H9 (cell line): Measurements from ENCODE around the gene BACH2. TPM values are rescaled to one million over a fixed set of nuclear protein-coding genes. Genes with fewer than 3 reads are reported as not detected.

Experiments used
- DNase-seq: peaks from one replicate; pipeline ENCODE4 v3.0.0-alpha.2; 2017
- H2AFZ ChIP-seq: one replicate; pipeline ENCODE4 v1.6.1; 2013; ENCODE audit warnings: mild to moderate bottlenecking, low read length, control low read depth, moderate library complexity
- H2AK5ac ChIP-seq: 2 replicates; pipeline ENCODE4 v1.6.1; 2013; ENCODE audit warnings: low read length, control low read depth, mixed read lengths; ENCODE audit not compliant: insufficient read length
- H2BK120ac ChIP-seq: one replicate; pipeline ENCODE4 v1.6.1; 2013; ENCODE audit warnings: low read depth, mild to moderate bottlenecking, low read length, control low read depth, inconsistent platforms; ENCODE audit not compliant: poor library complexity, severe bottlenecking
- H2BK12ac ChIP-seq: 2 replicates; pipeline ENCODE4 v1.6.1; 2013; ENCODE audit warnings: low read length, control low read depth, mixed read lengths, low read depth; ENCODE audit not compliant: insufficient read length
- H2BK15ac ChIP-seq: 2 replicates; pipeline ENCODE4 v1.6.1; 2013; ENCODE audit warnings: low read depth, low read length, control low read depth
- H2BK20ac ChIP-seq: one replicate; pipeline ENCODE4 v1.6.1; 2013; ENCODE audit warnings: low read depth, mild to moderate bottlenecking, low read length, control low read depth, inconsistent platforms; ENCODE audit not compliant: poor library complexity, severe bottlenecking
- H2BK5ac ChIP-seq: 2 replicates; pipeline ENCODE4 v1.6.1; 2013; ENCODE audit warnings: low read length, control low read depth, mixed read lengths; ENCODE audit not compliant: insufficient read length
- H3K14ac ChIP-seq: 2 replicates; pipeline ENCODE4 v1.6.1; 2013; ENCODE audit warnings: low read length, control low read depth; ENCODE audit not compliant: insufficient read depth
- H3K18ac ChIP-seq: 2 replicates; pipeline ENCODE4 v1.6.1; 2013; ENCODE audit warnings: low read depth, mild to moderate bottlenecking, mixed read lengths, low read length, control low read depth; ENCODE audit not compliant: insufficient read length
- H3K23ac ChIP-seq: 2 replicates; pipeline ENCODE4 v1.6.1; 2013; ENCODE audit warnings: low read length, control low read depth, mixed read lengths, low read depth; ENCODE audit not compliant: insufficient read length
- H3K23me2 ChIP-seq: 2 replicates; pipeline ENCODE4 v1.6.1; 2013; ENCODE audit warnings: low read depth, mild to moderate bottlenecking, mixed read lengths, low read length, control low read depth; ENCODE audit not compliant: insufficient read length, poor library complexity, severe bottlenecking
- H3K27ac ChIP-seq: 2 replicates; pipeline ENCODE4 v1.5.1; 2013; ENCODE audit warnings: low read length, control low read depth, mixed read lengths, low read depth; ENCODE audit not compliant: insufficient read length
- H3K27me3 ChIP-seq: 2 replicates; pipeline ENCODE4 v1.6.1; 2013; ENCODE audit warnings: low read length, control low read depth, inconsistent platforms; ENCODE audit not compliant: insufficient read depth
- H3K4ac ChIP-seq: 2 replicates; pipeline ENCODE4 v1.6.1; 2013; ENCODE audit warnings: low read depth, mild to moderate bottlenecking, control low read depth, inconsistent platforms, low read length, moderate library complexity
- H3K4me1 ChIP-seq: 2 replicates; pipeline ENCODE4 v1.6.1; 2013; ENCODE audit warnings: low read length, control low read depth, inconsistent platforms; ENCODE audit not compliant: insufficient read depth
- H3K4me2 ChIP-seq: 2 replicates; pipeline ENCODE4 v1.6.1; 2013; ENCODE audit warnings: low read length, control low read depth, mixed read lengths; ENCODE audit not compliant: insufficient read length, insufficient read depth
- H3K56ac ChIP-seq: 2 replicates; pipeline ENCODE4 v1.6.1; 2013; ENCODE audit warnings: low read depth, mild to moderate bottlenecking, mixed read lengths, low read length, control low read depth; ENCODE audit not compliant: insufficient read length
- H3K79me1 ChIP-seq: 2 replicates; pipeline ENCODE4 v1.6.1; 2013; ENCODE audit warnings: low read depth, mild to moderate bottlenecking, moderate library complexity, low read length, control low read depth, inconsistent platforms; ENCODE audit not compliant: insufficient read depth, poor library complexity, severe bottlenecking
- H3K79me2 ChIP-seq: 2 replicates; pipeline ENCODE4 v1.6.1; 2013; ENCODE audit warnings: low read length, control low read depth, inconsistent platforms; ENCODE audit not compliant: insufficient read depth
- H3K9ac ChIP-seq: 2 replicates; pipeline ENCODE4 v1.6.1; 2013; ENCODE audit warnings: low read length, control low read depth, mixed read lengths; ENCODE audit not compliant: insufficient read length; ENCODE audit errors: extremely low read depth
- H3K9me3 ChIP-seq: one replicate; pipeline ENCODE4 v1.6.1; 2013; ENCODE audit warnings: low read depth, low read length, inconsistent platforms; ENCODE audit not compliant: control insufficient read depth
- H3T11ph ChIP-seq: one replicate; pipeline ENCODE4 v1.6.1; 2013; ENCODE audit warnings: mild to moderate bottlenecking, low read length, control low read depth, inconsistent platforms
- H4K20me1 ChIP-seq: one replicate; pipeline ENCODE4 v1.6.1; 2013; ENCODE audit not compliant: control insufficient read depth, insufficient read length, insufficient read depth
- H4K5ac ChIP-seq: 2 replicates; pipeline ENCODE4 v1.6.1; 2013; ENCODE audit warnings: low read depth, mild to moderate bottlenecking, mixed read lengths, low read length, control low read depth; ENCODE audit not compliant: insufficient read length
- H4K8ac ChIP-seq: replicated peaks from 2 replicates; pipeline ENCODE4 v1.6.1; 2013; ENCODE audit warnings: low read length, control low read depth, mixed read lengths, low read depth; ENCODE audit not compliant: insufficient read length
- H4K91ac ChIP-seq: 2 replicates; pipeline ENCODE4 v1.6.1; 2013; ENCODE audit warnings: low read depth, mild to moderate bottlenecking, moderate library complexity, mixed read lengths, low read length, control low read depth; ENCODE audit not compliant: insufficient read length
- H3K27ac Mint-ChIP-seq, 3 experiments: 2 replicates in 2 of 3; 3 replicates in 1 of 3; pipeline ENCODE4 v1.8.0; 2020 to 2021; ENCODE audit warnings: mixed read lengths in 3 of 3, mild to moderate bottlenecking in 1 of 3, moderate library complexity in 1 of 3
- H3K27me3 Mint-ChIP-seq: 2 replicates; pipeline ENCODE4 v1.8.0; 2021; ENCODE audit warnings: low read depth, mild to moderate bottlenecking, moderate library complexity, mixed read lengths
- H3K36me3 Mint-ChIP-seq, 3 experiments: 2 replicates in 2 of 3; 3 replicates in 1 of 3; pipeline ENCODE4 v1.8.0; 2020 to 2021; ENCODE audit warnings: low read depth in 3 of 3, mixed read lengths in 3 of 3; ENCODE audit not compliant: insufficient read depth in 1 of 3
- H3K4me1 Mint-ChIP-seq, 2 experiments: 2 replicates each; pipeline ENCODE4 v1.8.0; 2020; ENCODE audit warnings: mixed read lengths in 2 of 2
- H3K4me3 Mint-ChIP-seq, 2 experiments: 2 replicates in 1 of 2; 3 replicates in 1 of 2; pipeline ENCODE4 v1.8.0; 2020 to 2021; ENCODE audit warnings: mild to moderate bottlenecking in 2 of 2, mixed read lengths in 2 of 2, moderate library complexity in 1 of 2
- H3K9me3 Mint-ChIP-seq, 2 experiments: 2 replicates in 1 of 2; 3 replicates in 1 of 2; pipeline ENCODE4 v1.8.0; 2020; ENCODE audit warnings: mild to moderate bottlenecking in 2 of 2, mixed read lengths in 2 of 2, moderate library complexity in 1 of 2
- whole genome bisulfite sequencing: extraction: QIAGEN DNeasy Blood & Tissue Kit; methylation state at CpG from one replicate; pipeline ENCODE4 v1.1.7; 2013; ENCODE audit warnings: missing lambda C conversion rate, low lambda C conversion rate, mixed read lengths; ENCODE audit not compliant: insufficient read length; ENCODE audit errors: extremely low coverage; 5-methylcytosine and 5-hydroxymethylcytosine counted together
- total RNA-seq: library from RNA; stranded (reverse); gene quantifications from 2 replicates; pipeline ENCODE4 v1.2.1, GENCODE V29; 2021
- TF ChIP-seq, protein P1 (sequence below): fragments of 200-600 bp; sonication (generic); conservative IDR thresholded peaks from 3 replicates; pipeline ENCODE4 v1.8.0; 2021; ENCODE audit warnings: antibody characterized with exemption, mild to moderate bottlenecking

Gene BACH2
- total RNA-seq, 1 experiment from 2014 or later, result 2.0 TPM

DNA sequence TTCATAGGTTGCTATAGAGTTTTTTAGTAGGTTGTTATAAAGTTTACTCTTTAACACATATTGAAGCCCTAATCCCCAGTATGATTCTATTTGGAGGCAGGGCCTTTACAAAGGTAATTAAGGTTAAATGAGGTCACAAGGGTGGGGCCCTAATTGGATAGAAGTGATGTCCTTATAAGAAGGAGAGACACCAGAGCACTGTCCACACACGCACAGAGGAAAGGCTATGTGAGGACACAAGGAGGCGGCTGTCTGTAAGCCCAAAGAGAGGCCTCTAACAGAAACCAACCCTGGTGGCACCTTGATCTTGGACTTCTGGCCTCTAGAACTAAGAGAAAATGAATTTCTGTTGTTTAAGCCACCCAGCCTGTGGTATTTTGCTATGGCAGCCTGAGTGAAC lies 303.8 kb downstream of the BACH2 start:
- H3K4me1 Mint-ChIP-seq, result peaks cover 8 to 12% of the 10 kb centered on the region in 2 experiments
- Histone ChIP-seq H3K79me2 (no peaks in the 10 kb centered on the region), H4K20me1 (no peaks in the 10 kb centered on the region), H3T11ph (no peak overlapping the region), H2BK15ac (no peak overlapping the region), H4K8ac (no peak overlapping the region), H3K4ac (no peak overlapping the region), H4K91ac (no peak overlapping the region), H3K9ac (no peak overlapping the region), H3K27ac (no peak overlapping the region), H2AFZ (no peak overlapping the region), H3K23ac (no peak overlapping the region), H3K18ac (no peak overlapping the region), H4K5ac (no peak overlapping the region), H3K27me3 (no peaks in the 10 kb centered on the region), H3K9me3 (no peaks in the 10 kb centered on the region), H2BK5ac (no peak overlapping the region), H3K4me1 (no peaks in the 10 kb centered on the region), H2BK12ac (no peak overlapping the region), H2AK5ac (no peak overlapping the region), H2BK120ac (no peak overlapping the region), H3K14ac (no peak overlapping the region), H2BK20ac (no peak overlapping the region), H3K23me2 (no peaks in the 10 kb centered on the region), H3K4me2 (no peak overlapping the region), H3K56ac (no peak overlapping the region), H3K79me1 (no peaks in the 10 kb centered on the region)
- no peak overlapping the region for H3K4me3 Mint-ChIP-seq
- DNase-seq, result no peak
- H3K27ac Mint-ChIP-seq, result no peak overlapping the region
- no peaks in the 10 kb centered on the region for H3K36me3 Mint-ChIP-seq
- no peaks in the 10 kb centered on the region for H3K9me3 Mint-ChIP-seq
- no CpG with 5 or more reads among the region's 2 CpGs for WGBS
- TF ChIP-seq, protein P1, sequence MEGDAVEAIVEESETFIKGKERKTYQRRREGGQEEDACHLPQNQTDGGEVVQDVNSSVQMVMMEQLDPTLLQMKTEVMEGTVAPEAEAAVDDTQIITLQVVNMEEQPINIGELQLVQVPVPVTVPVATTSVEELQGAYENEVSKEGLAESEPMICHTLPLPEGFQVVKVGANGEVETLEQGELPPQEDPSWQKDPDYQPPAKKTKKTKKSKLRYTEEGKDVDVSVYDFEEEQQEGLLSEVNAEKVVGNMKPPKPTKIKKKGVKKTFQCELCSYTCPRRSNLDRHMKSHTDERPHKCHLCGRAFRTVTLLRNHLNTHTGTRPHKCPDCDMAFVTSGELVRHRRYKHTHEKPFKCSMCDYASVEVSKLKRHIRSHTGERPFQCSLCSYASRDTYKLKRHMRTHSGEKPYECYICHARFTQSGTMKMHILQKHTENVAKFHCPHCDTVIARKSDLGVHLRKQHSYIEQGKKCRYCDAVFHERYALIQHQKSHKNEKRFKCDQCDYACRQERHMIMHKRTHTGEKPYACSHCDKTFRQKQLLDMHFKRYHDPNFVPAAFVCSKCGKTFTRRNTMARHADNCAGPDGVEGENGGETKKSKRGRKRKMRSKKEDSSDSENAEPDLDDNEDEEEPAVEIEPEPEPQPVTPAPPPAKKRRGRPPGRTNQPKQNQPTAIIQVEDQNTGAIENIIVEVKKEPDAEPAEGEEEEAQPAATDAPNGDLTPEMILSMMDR, result no peak
- H3K27me3 Mint-ChIP-seq, result no peaks in the 10 kb centered on the region; the same call in 1 of the 2 replicates
